GM10266 (cell line): Measurements from ENCODE around the gene DIO3.

Source experiments
- DNase-seq: peaks from one replicate; pipeline ENCODE4 v3.0.0; 2012; ENCODE audit errors: extremely low spot score
- TF ChIP-seq, protein P1 (sequence below): IDR thresholded peaks from 2 replicates; pipeline ENCODE4 v1.5.1; 2012; ENCODE audit warnings: mild to moderate bottlenecking, low read depth; ENCODE audit not compliant: control insufficient read depth, insufficient read depth; ENCODE audit errors: missing control alignments

The DIO3 gene

DNA sequence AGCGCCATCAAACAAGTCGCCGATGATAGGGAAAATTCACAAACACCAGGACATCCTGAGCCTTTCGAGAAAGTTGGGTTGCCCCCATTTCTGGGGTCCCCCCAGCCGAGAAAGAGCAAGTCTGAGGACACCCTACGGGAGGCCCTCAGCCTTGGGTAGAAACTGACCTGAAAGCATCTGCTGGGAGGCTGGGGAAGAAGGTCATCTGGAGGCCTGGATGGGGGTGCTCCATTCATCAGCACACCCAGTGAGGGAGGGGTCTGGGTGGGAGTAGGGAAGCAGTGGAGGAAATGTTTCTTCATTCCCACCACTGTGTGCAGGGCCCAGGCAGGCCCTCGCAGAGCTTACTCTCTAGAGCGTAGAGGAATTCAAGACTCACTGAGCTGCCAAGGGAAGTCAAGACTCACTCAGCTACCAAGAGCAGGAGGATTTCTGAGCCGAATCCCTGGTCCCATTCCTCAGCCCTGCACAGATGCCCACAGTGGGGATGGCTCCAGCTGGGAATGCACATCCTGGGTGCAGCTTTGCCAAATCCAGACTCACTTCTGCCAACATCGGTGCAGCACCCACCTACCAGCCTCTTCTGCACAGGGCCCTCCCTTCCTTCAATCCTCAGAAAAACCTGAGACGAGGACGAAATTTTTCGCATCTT is 38.1 kb downstream of the DIO3 start:
- DNase-seq: no peak
- TF ChIP-seq, protein P1, sequence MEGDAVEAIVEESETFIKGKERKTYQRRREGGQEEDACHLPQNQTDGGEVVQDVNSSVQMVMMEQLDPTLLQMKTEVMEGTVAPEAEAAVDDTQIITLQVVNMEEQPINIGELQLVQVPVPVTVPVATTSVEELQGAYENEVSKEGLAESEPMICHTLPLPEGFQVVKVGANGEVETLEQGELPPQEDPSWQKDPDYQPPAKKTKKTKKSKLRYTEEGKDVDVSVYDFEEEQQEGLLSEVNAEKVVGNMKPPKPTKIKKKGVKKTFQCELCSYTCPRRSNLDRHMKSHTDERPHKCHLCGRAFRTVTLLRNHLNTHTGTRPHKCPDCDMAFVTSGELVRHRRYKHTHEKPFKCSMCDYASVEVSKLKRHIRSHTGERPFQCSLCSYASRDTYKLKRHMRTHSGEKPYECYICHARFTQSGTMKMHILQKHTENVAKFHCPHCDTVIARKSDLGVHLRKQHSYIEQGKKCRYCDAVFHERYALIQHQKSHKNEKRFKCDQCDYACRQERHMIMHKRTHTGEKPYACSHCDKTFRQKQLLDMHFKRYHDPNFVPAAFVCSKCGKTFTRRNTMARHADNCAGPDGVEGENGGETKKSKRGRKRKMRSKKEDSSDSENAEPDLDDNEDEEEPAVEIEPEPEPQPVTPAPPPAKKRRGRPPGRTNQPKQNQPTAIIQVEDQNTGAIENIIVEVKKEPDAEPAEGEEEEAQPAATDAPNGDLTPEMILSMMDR: no peak

DNA sequence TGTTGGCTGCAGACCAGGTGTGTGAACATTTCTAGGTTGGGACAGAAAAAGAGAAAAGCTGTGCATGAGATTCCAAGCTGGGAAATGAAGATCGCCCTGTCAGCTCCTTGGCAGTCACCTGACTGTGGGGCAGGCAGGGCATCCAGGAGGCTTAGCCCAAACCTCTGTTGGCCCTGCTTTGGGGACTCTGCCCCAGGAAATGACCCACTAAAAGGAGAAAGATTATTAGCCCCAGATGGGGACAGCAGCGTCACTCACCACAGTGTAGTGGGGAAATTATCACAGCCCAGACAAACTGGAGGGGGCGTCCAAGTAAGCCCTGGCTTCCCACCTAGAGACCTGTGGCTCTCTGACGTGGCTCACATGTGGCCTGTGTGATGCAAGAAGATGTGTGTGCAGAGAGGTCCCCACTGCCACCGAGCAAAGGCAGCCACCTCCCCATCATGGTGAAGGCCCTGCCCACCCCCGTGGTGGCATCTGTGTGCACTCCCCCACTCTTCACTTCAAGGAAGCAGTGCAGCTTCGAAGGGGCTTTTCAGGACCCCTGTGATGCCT is 39.1 kb downstream of the DIO3 start:
- TF ChIP-seq, protein P1: no peak
- no peak for DNase-seq

DNA sequence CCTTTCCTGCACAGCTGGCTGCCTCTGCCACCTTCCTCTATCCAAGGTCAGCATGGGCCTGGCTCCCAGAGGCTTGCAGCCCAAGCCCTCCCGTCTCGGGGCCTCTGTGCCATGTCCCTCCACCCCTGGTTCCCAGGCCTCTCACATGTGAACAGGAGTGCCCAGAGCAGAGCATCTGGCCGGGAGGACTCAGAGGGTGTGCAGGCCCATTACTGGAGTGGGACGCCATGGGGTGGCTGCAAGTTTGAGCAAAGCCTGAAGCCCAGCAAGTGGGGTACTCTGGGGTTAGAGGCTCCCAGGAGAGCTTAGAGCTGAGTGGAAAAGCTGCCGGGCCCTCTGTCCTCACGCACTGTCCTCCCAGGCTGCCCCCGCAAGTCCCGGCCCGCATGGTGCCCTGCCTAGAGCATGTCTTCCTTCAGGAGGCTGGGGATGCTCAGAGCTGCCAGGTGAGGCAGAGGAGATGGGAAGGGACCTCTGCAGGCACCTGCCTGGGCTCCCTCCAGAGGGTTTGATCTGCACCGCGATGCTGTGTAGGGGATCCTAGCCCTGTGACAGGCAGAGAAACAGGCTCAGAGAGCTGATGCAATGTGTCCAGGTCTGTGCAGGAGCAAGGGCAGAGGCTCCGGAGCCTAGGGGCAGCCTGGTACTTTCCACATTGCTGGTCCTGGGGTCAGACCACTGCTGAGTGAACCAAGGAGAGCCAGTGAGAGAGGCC is 39.8 kb downstream of the DIO3 start:
- no peak for DNase-seq
- TF ChIP-seq, protein P1: no peak

DNA sequence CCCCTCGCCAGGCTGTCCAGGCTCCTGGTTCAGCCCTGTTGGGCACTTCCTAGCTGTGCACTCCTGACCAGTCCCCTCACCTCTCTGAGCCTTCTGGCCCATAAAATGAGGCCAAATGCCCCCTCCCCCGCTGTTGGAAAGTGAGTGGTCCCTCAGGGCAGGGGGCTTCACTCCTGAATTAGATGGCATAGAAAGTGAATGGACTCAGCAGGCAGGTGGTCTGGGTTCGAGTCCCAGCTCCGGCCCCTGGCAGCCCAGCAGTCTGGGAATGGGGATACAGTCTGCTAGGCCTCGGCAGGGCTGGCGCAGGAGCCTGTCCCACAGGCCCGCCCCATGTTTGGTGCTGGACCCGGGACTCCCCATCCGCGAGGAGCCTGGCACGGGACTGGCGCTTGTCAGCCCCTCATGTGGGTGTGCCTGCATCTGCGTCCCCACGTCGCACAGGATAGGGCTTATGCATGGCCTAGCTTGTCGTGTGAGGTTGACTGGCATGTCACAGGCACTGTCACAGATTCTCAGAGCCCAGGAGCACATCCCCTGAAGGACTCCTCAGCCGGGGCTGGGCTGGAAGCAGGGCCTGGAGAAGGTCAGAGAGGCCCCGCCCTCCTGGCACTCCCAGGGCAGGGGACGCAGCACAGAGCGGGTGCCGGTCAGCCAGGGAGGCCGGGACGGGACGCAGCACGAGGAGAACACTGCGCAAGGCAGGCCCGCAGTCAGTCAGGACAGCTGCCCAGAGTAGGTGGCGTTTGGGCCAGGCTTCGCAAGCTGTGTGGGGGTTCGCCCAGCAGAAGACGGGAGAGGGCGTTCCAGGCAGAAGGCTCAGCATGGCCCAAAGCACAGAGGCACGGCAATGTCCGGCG is 40.5 kb downstream of the DIO3 start:
- TF ChIP-seq, protein P1: no peak
- DNase-seq: no peak

DNA sequence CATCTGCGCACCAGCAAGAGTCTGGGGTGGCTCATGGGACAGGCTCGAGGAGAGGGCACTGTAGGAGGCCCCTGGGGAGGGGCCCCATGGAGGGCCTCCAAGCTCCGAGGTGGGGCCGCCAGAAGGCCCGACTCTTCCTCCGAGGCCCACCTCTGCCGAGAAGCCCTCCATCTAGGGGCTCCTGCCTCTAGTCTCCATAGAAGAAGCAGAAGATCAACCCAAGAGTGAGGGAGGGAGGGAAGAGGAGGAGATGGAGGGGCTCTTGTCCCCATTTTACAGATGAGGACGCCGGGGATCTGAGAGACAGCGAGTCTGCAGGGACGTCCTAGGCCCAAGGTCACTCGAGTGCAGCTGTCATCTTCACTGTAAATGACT is 41.2 kb downstream of the DIO3 start:
- no peak for DNase-seq
- TF ChIP-seq, protein P1: no peak

DNA sequence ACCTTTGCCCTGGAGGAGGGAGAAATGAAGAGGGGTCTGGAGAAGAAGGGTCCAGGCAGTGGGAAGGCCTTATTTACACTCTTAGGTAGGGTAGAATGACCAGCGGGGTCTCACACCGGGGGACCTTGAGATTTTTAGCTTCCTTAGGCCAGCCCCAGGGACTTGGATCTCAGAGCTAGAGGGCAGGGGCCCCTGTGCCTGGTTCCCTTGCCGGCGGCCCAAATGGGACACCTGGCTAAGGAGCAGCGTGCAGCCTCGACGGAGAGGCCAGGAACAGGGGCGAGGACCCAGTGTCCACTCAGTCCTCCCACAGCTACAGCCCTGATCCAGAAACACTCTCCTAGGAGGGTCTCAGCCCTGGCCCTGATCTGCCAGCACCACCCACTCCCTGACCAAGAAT is 41.8 kb downstream of the DIO3 start:
- DNase-seq: no peak
- TF ChIP-seq, protein P1: no peak
